HG03460 (cell line): ENCODE measurements around the gene NBAS.
"Not testable (repeated sequence)": the region's sequence is repeated elsewhere in the genome, so short reads cannot be mapped to it uniquely, and the experiment has no call there.

Source experiments
- ATAC-seq: cut with Tn5 transposase; IDR thresholded peaks from one replicate; pipeline ENCODE4 v1.9.1; 2021; ENCODE audit not compliant: unreplicated experiment

NBAS gene

DNA sequence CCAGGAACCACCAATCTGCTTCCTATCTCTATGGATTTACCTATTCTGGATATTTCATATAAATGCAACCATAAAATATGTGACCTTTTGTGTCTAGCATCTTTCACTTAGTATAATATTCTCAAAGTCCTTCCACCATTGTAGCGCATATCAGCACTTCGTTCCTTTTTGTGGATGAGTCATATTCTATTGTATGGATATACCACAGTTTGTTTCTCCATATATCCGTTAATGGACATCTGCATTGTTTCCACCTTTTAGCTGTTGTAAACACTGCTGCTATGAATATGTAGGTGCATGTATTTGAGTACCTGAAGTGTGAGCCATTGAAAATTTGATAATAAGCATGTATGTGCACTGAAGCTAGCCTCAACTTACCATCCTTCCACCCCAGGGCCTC lies 80.1 kb downstream of the NBAS start:
- ATAC-seq = no peak

DNA sequence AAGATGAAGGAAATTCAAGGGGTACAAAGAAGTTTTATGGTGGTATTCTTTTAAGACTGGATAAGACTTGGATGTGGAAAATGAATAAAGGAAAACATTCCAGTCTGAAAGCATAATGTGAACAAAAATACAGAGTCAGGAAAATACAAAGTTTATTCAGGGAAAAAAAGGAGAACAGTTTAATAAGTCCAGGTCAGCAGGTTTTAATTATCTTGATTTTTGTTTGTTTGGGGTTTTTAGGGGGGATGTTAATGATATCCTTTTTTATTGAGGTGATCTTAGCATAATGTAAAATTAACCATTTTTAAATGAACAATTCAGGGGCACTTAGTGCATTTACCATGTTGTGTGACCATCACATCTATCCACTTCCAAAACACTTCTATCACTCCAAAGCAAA lies 80.6 kb downstream of the NBAS start:
- ATAC-seq = no peak

DNA sequence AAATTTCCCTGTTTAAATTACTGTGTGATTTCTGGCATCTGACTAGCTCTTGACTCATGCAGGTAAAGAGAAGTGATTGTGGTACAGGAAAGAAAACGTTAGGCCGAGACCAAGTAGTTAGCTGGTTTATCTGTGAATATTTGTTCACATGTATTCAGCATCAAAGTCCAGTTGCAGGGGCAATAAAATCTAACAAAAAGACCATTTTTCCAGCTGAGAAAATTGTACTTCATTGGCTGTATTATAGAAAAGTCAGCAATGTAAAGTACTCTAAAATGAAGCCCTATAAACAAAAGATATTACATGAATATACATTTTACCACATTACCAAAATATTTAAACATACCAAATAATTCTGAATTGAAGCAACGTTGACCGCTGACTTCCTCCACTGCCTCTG lies 88.3 kb downstream of the NBAS start:
- no peak for ATAC-seq

DNA sequence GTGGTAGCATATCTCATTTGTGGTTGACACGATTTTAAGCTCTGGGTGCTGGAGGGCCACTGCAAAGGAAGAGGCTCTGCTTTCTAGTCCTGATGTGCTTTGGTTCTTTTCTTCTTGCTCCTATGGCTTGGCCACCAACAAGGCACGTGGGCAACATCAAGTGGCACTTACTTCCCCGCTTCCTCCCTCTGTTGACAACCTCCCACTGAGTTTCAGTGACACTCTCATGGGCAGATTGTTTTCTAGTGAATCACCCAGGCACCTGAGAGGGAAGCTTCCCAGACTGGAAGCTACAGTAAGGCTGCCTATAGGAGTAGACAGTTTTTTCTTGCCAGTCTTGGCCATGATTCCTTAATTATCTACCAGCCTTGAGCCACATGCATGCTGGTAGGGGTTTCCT lies 89.0 kb downstream of the NBAS start:
- no peak for ATAC-seq

DNA sequence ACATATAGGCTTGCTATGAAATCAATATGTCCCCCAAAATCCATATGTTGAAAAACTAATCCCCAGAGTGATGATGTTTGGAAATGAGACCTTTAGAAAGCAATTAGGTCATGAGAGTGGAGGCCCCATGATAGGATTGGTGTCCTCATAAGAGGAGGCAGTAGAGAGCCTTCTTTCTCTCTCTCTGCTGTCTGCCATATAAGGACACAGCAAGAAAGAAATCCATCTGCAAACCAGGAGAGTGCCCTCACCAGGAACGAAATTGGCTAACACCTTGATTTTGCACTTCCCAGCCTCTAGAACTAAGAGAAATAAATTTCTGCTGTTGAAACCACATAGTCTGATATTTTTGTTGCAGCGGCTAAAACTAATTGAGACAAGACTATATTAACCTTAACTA lies 89.5 kb downstream of the NBAS start:
- ATAC-seq = no peak

DNA sequence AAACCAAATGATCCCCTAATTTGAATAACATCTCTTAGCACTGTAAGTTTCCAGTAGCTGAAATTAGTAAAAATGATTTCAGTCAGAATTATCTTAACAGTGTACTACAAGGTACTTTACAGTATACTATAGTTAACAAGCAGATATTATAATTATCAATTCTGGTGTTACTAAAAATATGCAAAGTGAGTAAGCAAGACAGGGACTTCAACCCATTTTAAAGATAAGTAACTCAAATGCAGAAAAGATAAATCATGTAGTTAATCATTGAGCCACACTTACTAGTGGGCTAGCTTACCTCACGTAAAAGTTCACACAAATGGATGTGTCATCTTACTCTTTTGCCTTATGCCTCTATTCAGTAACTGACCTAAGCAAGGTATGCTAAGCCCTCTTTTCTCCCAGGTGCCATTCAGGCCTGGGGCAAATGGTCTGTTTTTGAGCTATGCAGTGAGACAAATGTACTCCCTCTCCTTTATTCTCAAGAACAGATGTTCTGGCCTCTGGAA lies 101.0 kb downstream of the NBAS start:
- ATAC-seq = no peak

DNA sequence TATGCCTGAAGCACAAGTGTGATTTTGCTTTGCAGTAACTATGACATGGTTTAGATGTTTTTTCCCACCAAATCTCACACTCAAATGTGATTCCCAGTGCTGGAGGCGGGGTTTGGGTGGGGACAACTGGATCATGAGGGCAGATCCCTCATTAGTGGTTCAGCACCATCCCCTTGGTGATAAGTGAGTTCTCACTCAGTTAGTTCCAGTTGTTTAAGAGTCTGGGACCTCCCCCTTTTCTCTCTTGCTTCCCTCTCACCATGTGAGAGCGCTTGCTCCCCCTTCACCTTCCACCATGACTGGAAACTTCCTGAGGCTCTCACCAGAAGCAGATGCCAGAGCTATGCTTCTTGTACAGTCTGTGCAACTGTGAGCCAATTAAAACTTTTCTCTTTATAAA lies 102.9 kb downstream of the NBAS start:
- ATAC-seq = no peak

DNA sequence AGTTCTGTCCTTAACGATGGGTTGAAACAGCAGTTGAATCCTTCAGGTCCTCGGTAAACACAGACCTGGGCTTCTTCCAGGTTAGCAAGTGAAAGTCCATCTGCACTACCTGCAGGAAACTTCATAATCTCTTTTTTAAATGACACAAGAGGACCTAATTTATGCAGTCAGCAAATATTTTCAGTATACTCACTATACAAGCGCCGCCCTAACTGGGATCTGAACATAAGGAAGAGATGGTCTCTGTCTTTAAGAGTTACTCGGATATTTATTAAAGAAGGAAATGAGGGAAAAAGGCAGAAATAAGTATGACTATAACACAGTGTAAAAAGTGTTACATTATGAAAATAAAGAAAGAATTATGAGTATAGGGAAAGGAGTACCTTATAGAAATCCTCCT lies 103.3 kb downstream of the NBAS start:
- ATAC-seq = no peak

DNA sequence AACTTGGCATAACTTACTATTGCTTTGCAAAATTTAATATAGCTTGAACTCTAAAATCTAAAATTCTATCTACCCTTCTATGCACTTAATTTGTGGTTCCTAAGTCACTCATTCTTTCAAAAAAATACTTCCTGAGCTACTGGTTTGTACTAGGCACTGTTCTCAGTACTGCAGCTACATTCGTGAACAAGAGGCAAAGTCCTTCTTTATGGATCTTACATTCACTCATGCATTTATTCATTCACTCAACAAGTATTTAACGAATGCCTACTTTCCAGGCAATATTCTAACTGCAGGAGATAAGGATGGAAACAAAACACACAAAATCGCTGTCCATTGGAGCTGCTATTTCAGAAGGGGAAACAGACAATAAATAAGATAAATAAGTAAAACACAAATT lies 104.8 kb downstream of the NBAS start:
- ATAC-seq = no peak

DNA sequence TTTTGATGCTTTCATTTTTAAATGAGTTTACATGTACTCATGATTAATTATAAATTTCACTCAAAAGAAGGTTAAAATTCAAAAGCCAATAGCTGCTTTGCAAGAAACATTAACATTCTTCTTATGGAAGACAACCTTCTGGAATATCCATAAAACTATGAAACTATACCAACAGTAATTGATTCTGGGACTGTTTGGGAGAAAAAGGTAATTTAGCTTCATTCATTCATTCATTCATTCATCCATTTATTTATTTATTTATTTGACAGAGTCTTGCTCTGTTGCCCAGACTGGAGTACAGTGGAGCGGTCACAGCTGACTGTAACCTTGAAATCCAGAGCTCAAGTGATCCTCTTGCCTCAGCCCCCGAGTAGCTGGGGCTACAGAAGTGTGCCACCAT lies 110.3 kb downstream of the NBAS start:
- no peak for ATAC-seq

DNA sequence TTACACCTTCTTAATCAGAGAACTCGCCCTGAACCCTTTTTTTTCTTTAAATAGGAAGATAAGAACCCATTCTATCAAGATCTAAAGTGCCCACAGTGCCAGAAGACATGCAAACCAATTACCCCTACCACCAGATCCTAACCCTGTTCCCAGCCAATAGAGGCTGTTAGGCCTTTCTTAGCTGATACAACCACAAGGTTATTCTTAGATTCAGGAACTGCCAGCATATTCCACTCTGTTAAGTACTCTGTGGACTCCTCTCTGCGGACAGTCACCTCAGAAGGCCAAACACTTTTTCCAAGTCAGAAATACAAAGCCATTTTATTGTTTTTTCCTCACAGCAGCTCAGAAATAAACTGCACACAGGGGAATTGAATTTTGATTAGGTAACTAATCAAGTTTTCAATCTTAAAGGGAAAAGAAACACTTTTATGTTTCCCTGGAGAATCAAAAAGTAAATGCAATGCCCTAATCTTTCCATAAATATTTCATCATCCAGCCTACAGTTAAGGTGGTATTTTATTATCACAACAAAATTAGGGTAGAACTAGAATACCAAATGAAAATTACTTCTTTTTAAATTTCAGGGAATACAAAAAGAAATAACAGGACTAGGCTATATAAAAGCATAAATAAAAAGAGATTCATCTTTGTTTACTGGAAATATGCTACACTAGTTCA lies 111.4 kb downstream of the NBAS start:
- no peak for ATAC-seq

DNA sequence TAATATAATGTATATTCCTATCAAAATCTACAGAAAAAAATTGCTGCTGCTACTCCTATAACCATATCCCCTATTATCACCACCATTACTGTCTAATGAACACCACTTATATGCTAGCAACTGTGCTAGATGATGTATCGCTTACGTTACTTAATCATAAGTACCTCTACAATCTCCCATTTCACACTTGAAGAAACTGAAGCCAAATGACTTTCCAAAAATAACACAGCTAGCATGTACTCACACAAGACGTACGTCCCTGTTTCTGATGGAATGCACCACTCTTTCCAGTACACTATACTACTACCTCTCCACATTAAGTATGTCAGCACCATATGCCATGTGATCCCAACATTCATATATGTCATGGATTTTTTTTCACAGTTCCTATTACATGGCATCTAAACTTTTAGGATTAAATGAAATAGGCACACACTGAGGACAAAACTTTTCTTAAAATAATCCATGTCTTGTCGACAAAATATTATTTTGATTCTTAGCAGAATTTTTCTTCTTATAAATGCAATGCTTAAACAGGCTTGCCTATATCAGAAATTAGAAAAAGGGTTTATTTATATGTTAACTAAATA lies 112.8 kb downstream of the NBAS start:
- ATAC-seq = no peak

DNA sequence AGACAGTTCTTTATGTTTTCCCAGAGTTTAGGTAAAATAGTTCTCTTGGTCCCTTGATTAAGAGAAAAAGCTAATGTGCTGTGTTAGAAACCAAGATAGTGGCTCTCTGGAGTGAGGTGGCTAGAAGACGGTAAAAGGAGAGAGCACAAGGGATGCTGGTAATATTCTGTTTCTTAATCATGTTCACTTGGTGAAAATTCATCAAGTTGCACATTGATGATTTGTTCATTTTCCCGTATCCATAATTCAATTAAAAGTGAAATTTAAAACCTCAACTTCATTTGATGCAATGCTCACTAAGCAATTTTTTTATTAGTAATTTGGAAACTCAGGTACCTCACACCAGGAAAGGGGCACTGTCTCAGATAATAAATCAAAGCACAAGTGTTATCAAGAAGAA lies 113.8 kb downstream of the NBAS start:
- ATAC-seq = no peak

DNA sequence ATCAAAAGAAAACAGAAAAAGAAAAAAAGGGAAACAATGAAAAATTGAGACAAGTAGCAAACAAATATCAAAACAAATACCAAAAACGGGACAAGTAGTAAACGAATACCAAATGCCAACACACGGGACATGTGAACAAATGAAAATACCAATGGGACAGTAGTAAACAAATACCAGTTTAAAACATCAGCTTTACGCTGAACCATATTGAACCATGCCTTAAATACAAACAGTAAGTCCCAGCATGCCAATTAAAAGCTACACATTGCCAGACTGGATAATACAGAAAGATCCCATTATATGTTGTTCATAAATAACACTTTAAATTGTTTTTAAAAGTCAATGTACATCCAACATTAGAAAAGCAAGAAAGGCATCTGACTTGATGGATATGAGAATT lies 114.2 kb downstream of the NBAS start:
- no peak for ATAC-seq

DNA sequence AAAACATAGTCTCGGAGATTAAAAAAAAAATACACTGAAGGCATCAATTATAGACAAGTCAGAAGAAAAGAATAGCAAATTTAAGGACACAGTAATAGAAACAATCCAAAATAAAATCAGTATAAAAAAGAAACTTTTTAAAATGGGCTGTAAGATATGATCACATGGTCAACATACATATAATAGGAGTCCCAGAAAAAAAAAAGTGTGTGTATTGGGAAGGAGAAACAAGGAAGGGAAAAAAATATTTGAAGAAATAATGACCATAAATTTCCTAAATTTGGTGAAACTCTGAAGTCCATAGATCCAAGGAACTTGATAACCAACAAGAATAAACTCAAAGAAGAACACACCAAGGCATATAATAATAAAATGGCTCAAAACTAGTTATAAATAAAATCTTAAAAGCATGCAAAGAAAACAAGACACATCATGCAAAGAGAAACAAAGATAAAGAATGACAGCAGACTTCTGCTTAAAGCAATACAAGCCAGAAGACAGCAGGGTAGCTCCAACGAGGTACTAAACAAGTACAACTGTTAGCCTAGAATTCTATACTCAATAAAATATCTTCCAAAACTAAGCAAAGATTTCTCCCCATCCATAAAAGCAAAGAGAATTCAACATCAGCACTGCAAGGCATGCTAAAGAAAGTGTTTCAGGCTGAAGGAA lies 115.1 kb downstream of the NBAS start:
- no peak for ATAC-seq

DNA sequence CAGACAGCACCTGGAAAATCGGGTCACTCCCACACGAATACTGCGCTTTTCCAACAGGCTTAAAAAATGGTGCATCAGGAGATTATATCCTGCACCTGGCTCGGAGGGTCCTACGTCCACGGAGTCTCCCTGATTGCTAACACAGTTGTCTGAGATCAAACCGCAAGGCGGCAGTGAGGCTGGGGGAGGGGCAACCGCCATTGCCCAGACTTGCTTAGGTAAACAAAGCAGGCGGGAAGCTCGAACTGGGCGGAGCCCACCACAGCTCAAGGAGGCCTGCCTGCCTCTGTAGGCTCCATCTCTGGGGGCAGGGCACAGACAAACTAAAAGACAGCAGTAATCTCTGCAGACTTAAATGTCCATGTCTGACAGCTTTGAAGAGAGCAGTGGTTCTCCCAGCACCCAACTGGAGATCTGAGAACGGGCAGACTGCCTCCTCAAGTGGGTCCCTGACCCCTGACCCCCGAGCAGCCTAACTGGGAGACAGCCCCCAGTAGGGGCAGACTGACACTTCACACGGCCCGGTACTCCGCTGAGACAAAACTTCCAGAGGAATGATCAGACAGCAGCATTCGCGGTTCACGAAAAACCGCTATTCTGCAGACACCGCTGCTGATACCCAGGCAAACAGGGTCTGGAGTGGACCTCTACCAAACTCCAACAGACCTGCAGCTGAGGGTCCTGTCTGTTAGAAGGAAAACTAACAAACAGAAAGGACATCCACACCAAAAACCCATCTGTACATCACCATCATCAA lies 121.2 kb downstream of the NBAS start:
- not testable (repeated sequence) for ATAC-seq

DNA sequence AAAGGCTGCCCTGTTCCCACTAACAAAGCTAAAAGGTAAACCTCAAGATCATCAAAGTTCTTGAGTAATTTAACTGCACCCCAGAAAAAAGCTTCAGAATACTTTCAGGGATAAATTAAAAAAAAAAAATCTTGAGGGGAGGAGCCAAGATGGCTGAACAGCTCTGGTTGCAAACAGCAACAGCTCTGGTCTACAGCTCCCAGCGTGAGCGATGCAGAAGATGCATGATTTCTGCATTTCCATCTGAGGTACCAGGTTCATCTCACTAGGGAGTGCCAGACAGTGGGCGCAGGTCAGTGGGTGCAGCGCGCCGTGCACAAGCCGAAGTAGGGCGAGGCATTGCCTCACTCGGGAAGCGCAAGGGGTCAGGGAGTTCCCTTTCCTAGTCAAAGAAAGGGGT lies 121.8 kb downstream of the NBAS start:
- ATAC-seq = not testable (repeated sequence)

DNA sequence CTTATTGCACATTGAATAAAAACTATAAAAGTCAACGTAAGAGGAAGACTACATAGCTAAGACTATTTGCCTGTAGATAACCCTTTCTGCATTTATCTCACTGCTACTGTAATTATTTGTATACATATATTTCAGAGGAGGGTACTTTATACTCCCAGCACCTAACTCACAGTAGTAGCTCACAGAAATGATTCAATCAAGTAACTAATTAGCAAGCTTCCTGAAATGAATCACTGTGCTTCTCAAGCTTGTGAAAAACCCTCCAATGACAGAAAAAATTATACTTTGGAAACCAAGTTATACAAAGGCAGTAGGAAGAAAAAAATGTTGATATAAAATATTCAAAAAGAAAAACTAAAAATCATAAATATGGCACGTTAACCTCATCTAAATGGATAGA lies 124.9 kb downstream of the NBAS start:
- ATAC-seq = no peak

DNA sequence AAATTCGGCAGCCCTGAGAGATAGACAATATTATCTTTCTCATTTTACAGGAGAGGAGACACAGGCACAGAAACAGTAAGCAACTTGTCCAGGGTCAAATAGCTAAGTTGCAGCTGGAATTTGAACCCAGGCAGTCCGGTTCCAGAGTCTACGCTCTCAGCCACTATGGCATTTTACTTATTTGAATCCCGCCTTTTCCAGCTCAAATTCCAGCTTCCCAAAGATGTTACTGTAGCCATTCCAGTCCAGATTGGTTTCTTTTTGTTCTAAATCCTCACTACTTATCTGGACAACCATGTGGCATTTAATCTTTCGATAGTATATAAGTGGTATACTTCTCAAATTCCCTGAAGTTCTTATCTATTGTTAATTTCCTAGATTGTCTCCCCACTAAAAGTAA lies 125.7 kb downstream of the NBAS start:
- ATAC-seq = no peak

DNA sequence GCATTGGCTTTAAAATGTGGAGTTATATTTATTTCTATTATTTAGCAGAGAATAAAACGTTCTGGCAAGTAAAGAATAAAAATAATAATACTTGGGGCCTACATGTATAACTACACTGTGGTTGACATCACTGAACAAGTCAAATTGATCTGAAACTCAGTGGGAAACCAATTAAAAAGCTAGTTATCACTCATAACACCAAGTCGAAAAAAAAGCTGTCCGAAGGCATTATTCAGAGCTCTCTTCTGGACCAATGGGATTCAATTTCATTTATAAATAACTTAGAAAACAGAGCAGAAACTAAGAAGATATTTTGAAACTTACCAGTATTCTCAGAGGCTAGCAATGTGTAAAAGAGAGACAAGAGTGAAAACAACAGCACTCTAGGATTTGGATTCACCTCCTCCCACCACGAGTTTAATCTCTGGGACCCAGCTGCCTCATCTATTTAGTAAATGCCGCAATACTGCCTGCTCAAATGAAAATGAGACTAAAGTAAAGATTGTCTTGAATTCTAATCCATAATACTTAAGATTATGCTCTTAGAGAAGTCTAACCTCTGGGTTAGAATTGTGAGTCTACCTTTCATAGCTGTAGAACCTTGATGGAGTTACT lies 128.4 kb downstream of the NBAS start:
- ATAC-seq = no peak

DNA sequence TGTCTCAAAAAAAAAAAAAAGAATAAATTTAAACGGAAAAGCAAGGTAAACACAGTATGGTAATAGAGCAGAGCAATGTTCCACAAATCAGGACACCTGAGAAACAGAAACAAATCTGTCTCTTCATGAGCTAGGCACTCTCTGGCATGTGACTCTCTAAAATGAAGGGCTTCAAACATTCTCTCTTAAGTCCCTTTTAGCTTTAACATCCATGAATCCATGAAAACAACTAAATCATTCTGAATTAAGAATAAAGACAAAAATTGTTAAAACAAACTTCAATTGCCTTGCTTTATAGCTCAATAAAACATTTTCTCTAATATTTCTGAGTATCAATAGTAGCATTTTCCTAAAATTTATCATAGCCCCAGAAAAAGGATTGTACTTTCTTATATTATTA lies 132.1 kb downstream of the NBAS start:
- no peak for ATAC-seq
